GM18526 (cell line): ENCODE data around the gene GPR62.

ENCODE experiments used
- POLR2A ChIP-seq: IDR thresholded peaks from 3 replicates; pipeline ENCODE4 v1.6.1; 2011; ENCODE audit not compliant: insufficient read length; ENCODE audit errors: extremely low read depth

Gene GPR62

DNA sequence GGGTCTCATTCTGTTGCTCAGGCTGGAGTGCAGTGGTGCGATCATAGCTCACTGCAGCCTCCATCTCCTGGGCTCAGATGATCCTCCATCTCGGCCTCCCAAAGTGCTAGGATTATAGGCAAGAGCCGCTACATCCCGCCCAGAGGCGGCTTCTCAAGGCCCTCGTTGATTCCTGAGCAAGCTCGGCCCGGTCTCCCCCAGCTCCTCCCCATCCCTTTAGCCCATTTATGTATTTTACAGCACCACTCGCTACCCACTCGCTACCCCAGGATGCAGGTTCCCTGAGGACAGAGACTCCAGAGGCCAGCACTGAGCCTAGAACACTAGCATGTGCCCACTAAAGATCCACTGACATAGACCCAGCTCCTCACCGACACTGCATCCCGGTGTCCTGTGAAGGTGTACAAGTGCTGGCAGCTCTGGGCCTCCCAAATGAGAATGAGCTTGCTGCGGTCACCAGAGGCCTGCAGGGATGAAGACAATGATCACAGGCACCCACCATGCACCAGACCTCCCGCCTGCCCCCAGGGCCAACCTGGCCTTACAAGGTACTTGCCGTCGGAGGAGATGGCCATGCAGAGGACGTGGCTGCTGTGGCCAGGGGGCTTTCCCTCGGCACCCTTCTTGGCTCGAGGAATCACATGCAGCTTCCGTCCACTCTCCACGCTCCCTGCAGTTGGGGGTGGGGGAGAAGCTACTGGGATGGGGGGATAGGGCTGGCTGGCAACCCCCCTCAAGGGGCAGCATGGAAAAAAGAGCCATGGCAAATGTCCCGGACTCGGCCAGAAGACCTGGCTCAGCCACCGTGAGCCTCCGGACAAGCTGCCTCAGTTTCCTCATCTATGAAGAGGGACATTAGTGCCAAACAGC, 19.1 kb upstream of the GPR62 start:
- no peak for TF ChIP-seq POLR2A

DNA sequence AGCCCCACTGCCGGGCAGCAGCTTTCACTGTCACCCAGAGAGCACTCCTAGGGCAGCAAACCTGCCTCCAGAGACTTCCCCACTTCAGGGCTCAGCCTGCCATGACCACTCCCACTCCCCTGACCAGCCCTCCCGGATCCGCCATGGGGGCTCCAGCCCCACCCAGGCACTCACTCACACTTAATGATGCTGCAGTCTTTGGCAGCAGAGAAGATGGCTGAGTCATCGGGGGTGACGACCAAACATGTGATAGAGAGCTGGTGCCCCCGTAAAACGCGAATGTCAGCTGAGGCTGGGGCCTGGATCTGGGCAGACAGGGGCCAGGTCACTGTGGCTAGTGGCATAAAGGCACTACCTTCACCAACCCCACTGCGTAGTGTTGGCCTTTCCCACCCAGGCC, 18.2 kb upstream of the GPR62 start:
- no peak for TF ChIP-seq POLR2A

GRCh38 chr3:51937611-51938450, 17.4 kb upstream of the GPR62 start:
- no peak for TF ChIP-seq POLR2A

DNA sequence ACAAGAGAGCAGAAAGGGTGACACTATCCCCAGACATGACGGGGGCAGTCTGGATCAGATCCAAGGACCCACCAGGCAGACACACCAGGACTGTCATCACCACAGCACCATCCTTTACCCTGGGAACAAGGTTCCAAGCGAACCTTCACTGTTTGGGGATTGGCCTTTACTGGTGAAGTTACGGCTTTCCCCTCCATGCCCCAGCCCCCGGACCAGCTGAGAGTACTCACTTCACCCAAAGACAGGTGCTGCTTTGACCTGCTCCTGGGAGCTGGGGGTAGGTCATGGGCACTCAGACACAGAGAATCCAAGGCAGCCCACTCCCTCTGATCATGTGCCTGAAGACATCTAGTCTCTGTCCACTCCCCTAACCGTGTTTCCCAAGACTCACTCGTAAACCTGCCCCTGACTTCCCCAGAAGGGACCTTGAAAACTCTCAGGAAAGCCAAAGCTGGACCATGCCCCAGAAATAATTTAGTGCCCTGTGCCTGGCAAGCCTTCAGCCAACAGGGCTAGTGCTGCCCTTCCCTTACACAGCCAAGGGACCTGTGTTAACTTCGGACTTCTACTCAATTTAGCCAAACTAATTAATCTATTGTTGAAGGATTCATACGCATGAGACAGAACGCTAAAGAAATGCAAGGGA, 16.3 kb upstream of the GPR62 start:
- no peak for TF ChIP-seq POLR2A

DNA sequence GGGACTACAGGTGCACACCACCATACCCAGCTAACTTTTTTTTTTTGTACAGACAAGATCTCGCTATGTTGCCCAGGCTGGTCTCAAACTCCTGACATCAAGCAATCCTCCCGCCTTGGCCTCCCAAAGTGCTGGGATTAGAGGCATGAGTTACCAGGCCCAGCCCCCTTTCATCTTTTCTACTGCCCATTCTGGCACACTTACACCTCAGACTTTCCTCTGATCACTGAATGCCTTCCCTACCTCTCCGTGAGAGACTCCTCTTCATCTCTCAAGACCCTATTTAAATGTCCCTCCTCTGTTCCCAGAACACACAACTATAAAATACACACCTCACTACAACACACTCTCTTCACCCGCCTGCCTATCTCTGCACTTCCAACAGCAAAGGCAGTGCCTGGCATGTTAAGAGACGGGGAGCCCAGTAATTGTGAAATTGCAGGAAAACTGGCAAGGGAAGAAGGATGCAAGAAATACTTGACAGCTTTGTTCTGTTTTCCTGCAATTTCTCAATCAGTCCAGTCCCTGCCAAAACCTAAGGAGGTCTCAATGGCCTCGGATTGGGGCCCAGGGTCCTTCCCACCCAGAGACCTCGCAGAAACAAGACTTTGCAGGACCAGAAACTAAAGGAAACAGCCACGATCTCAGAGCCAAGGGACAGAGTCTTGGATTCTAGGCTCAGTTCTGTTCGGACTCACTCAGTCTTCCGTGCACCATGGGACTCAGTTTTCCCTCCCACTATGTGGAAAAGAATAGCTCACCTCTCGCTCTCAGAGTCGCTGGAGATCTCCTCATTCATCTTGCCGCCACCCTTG, 14.3 kb upstream of the GPR62 start:
- no peak for TF ChIP-seq POLR2A

GRCh38 chr3:51941463-51941797, 13.8 kb upstream of the GPR62 start:
- no peak for TF ChIP-seq POLR2A

- peak; percentile 73 for TF ChIP-seq POLR2A
Measured at GRCh38 chr3:51941798-51942602, 13.2 kb upstream of the GPR62 start, which contains the start of the genes PARP3 and RRP9. TSS of gene PARP3 (plus strand) at chr3:51942363. CDS start at chr3:51943356, 993 bp downstream. TSS of gene RRP9 (minus strand) at chr3:51941904. CDS start at chr3:51941867, 37 bp downstream.

DNA sequence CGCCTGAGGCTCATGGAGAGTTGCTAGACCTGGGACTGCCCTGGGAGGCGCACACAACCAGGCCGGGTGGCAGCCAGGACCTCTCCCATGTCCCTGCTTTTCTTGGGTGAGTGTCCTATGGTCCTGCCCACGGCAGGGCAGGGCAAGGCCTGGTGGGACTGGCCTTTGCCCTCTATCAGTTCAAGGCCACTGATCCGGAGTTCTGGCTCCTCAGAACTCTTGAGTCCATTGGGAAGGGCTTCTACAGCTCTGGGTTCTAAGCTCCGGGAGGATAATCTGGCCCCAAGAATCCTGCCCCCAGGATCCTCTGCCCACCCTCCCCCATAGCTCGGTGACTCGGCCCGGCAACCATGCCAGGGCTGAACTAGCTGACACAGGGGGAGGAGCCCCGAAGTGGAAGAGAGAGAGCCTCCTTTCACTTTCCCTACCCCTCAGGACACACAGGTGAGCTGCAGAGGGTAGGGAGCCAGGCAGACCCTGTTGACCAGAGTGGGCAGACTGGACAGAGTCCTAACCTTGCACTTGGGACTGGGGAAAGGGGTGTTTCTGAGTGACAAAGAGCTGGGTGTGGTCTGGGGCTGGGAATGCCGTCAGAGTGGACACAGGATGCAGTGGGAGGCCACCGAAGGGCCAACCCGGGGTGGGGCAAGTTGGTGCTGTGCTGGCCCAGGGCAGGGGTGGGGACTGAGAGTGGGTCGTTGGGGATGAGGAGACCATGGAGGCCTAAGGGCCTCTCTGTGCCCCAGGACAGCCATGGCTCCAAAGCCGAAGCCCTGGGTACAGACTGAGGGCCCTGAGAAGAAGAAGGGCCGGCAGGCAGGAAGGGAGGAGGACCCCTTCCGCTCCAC, 12.4 kb upstream of the GPR62 start:
- TF ChIP-seq POLR2A, result peak; percentile 56

- no peak for TF ChIP-seq POLR2A
Measured at GRCh38 chr3:51943451-51944391, 11.5 kb upstream of the GPR62 start.

DNA sequence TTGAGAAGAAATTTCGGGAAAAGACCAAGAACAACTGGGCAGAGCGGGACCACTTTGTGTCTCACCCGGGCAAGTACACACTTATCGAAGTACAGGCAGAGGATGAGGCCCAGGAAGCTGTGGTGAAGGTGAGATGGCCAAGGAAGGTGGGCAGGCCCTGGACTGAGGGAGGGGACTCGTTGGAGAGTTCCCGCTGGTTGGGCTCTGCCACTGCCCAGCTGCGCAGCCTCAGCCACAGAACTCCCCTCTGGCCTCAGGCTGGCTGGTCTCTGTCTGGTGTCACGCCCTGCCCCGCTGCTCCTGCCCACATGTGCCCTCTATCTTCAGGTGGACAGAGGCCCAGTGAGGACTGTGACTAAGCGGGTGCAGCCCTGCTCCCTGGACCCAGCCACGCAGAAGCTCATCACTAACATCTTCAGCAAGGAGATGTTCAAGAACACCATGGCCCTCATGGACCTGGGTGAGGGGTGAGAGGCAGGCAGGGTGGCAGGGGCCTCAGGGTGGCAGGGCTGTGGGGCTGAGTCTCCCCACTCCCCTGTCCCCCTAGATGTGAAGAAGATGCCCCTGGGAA, 10.6 kb upstream of the GPR62 start:
- TF ChIP-seq POLR2A, result no peak

DNA sequence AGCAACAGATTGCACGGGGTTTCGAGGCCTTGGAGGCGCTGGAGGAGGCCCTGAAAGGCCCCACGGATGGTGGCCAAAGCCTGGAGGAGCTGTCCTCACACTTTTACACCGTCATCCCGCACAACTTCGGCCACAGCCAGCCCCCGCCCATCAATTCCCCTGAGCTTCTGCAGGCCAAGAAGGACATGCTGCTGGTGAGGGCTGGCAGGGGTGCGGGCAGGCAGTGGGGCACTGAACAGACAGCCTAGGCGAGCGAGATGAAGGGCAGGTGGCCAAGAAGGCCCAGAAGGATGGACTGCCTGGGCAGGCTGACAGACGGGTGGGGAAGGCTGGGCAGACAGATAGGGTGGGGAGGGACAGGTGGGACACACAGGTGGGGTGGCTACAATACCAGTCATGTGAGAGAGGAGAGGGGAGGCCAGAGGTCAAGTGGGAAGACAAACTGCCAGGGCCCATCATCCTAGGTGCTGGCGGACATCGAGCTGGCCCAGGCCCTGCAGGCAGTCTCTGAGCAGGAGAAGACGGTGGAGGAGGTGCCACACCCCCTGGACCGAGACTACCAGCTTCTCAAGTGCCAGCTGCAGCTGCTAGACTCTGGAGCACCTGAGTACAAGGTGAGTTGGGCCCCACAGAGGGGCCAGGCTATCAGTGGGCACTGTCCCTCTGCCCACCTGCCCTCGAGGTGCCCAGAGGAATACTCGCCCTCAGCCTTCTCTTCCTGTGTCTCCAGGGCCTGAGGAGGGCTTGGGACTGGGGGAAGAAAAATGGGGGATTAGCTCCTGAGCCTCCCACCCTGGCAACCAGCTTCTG, 9.9 kb upstream of the GPR62 start:
- no peak for TF ChIP-seq POLR2A
